Measurements from ENCODE around the gene STPG2. TPM values are rescaled to one million over a fixed set of nuclear protein-coding genes. Genes with fewer than 3 reads are reported as not detected.

The STPG2 gene
- total RNA-seq, 4 donors from 2014 or later: 1.5 to 2.8 (median 2.1) TPM

DNA sequence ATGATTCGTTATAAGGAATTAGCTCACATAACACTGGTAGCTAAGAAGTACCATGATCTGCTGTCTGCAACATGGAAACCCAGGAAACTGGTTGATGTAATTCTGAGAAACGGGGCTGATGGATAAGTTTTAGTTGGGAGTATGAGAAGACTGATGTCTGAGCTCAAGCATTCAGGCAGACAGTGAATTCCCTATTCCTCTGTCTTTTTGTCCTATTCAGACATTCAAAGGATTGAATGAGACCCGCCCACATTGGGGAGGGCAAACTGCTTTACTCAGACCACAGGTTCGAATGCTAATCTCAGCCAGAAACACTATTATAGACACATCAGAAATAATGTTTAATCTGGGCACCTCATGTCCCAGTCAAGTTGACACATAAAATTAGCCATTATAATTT is 515.5 kb downstream of the STPG2 start:
- DNase-seq: no peak
- H3K9me3 ChIP-seq: no peaks in the 10 kb centered on the region
- H3K27ac ChIP-seq: no peak overlapping the region
- no peaks in the 10 kb centered on the region for H3K36me3 ChIP-seq
- no peak overlapping the region for H3K4me3 ChIP-seq (replicated peaks in 1 of 3)
- 84 to 93% methylated on average over 4 of the region's 4 CpGs for WGBS, 2 donors
- no peaks in the 10 kb centered on the region for H3K27me3 ChIP-seq
- no peaks in the 10 kb centered on the region for H3K4me1 ChIP-seq
- TF ChIP-seq POLR2A (IDR thresholded peaks at IDR 0.05): no peak
- TF ChIP-seq, protein P1, sequence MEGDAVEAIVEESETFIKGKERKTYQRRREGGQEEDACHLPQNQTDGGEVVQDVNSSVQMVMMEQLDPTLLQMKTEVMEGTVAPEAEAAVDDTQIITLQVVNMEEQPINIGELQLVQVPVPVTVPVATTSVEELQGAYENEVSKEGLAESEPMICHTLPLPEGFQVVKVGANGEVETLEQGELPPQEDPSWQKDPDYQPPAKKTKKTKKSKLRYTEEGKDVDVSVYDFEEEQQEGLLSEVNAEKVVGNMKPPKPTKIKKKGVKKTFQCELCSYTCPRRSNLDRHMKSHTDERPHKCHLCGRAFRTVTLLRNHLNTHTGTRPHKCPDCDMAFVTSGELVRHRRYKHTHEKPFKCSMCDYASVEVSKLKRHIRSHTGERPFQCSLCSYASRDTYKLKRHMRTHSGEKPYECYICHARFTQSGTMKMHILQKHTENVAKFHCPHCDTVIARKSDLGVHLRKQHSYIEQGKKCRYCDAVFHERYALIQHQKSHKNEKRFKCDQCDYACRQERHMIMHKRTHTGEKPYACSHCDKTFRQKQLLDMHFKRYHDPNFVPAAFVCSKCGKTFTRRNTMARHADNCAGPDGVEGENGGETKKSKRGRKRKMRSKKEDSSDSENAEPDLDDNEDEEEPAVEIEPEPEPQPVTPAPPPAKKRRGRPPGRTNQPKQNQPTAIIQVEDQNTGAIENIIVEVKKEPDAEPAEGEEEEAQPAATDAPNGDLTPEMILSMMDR (IDR thresholded peaks at IDR 0.05): no peak
- intact Hi-C loops (cut with DNase I): no loop called here

GRCh38 chr4:97624204-97624603 is 519.1 kb downstream of the STPG2 start:
- WGBS, 2 donors: 95% methylated on average over 4 of the region's 4 CpGs
- TF ChIP-seq, protein P1 (IDR thresholded peaks at IDR 0.05): no peak
- TF ChIP-seq POLR2A (IDR thresholded peaks at IDR 0.05): no peak
- Histone ChIP-seq H3K36me3 (no peaks in the 10 kb centered on the region), H3K4me3 (replicated peaks in 1 of 3) (no peak overlapping the region), H3K27ac (no peak overlapping the region), H3K27me3 (no peaks in the 10 kb centered on the region), H3K4me1 (no peaks in the 10 kb centered on the region), H3K9me3 (no peaks in the 10 kb centered on the region)
- no peak for DNase-seq
- intact Hi-C loops (cut with DNase I): no loop called here

- Histone ChIP-seq H3K4me3 (replicated peaks in 1 of 3) (no peak overlapping the region), H3K27me3 (no peaks in the 10 kb centered on the region), H3K27ac (no peak overlapping the region), H3K9me3 (no peaks in the 10 kb centered on the region), H3K36me3 (no peaks in the 10 kb centered on the region), H3K4me1 (no peaks in the 10 kb centered on the region)
- DNase-seq: no peak
- WGBS, 2 donors: 30 to 35% methylated on average over 2 of the region's 2 CpGs
- TF ChIP-seq, protein P1 (IDR thresholded peaks at IDR 0.05): no peak
- TF ChIP-seq POLR2A (IDR thresholded peaks at IDR 0.05): no peak
- intact Hi-C loops (cut with DNase I): no loop called here
These were observed 537.3 kb downstream of the STPG2 start for GRCh38 chr4:97605932-97606331.

- intact Hi-C loops (cut with DNase I): no loop called here
- Histone ChIP-seq H3K36me3 (no peaks in the 10 kb centered on the region), H3K4me1 (no peaks in the 10 kb centered on the region), H3K27ac (no peak overlapping the region), H3K9me3 (no peaks in the 10 kb centered on the region), H3K4me3 (replicated peaks in 1 of 3) (no peak overlapping the region), H3K27me3 (no peaks in the 10 kb centered on the region)
- no peak for DNase-seq
- 95 to 97% methylated on average over 9 of the region's 9 CpGs for WGBS, 2 donors
- no peak for TF ChIP-seq POLR2A (IDR thresholded peaks at IDR 0.05)
- TF ChIP-seq, protein P1 (IDR thresholded peaks at IDR 0.05): no peak
These were observed 550.0 kb downstream of the STPG2 start for GRCh38 chr4:97593248-97593647.

GRCh38 chr4:97590266-97590665 is 553.0 kb downstream of the STPG2 start:
- 88 to 92% methylated on average over 4 of the region's 4 CpGs for WGBS, 2 donors

More at GRCh38 chr4:97590266-97590665, 553.0 kb downstream of the STPG2 start:
- Histone ChIP-seq H3K27ac (no peak overlapping the region), H3K36me3 (no peaks in the 10 kb centered on the region), H3K27me3 (no peaks in the 10 kb centered on the region), H3K4me3 (replicated peaks in 1 of 3) (no peak overlapping the region), H3K9me3 (no peaks in the 10 kb centered on the region), H3K4me1 (no peaks in the 10 kb centered on the region)
- DNase-seq: no peak
- TF ChIP-seq, protein P1 (IDR thresholded peaks at IDR 0.05): no peak
- no peak for TF ChIP-seq POLR2A (IDR thresholded peaks at IDR 0.05)
- intact Hi-C loops (cut with DNase I): no loop called here
